Skeletal muscle tissue (tissue), 4 donors: ENCODE measurements around the gene PDE3B. TPM values are rescaled to one million over a fixed set of nuclear protein-coding genes. Genes with fewer than 3 reads are reported as not detected.
A peak's percentile ranks its signal among the peaks of the same experiment; 100 is the strongest.

ENCODE experiments used
- H3K27ac ChIP-seq: one replicate; pipeline ENCODE4 v1.7.0; 2013; ENCODE audit warnings: mild to moderate bottlenecking, low read depth, low read length, inconsistent platforms
- H3K27me3 ChIP-seq, 3 donors: one replicate each; pipeline ENCODE4 v1.7.0; 2013; ENCODE audit warnings: low read length in 3 of 3; ENCODE audit not compliant: control insufficient read depth in 3 of 3, insufficient read depth in 3 of 3
- H3K36me3 ChIP-seq, 3 donors: one replicate each; pipeline ENCODE4 v1.7.0; 2013; ENCODE audit warnings: low read length in 3 of 3; ENCODE audit not compliant: control insufficient read depth in 3 of 3, insufficient read depth in 3 of 3
- H3K4me1 ChIP-seq, 3 donors: one replicate each; pipeline ENCODE4 v1.7.0; 2013; ENCODE audit warnings: low read length in 3 of 3, mild to moderate bottlenecking in 3 of 3; ENCODE audit not compliant: control insufficient read depth in 3 of 3, insufficient read depth in 3 of 3
- H3K4me3 ChIP-seq, 3 donors: one replicate each; pipeline ENCODE4 v1.7.0; 2013; ENCODE audit warnings: low read length in 3 of 3
- H3K9ac ChIP-seq, 3 donors: one replicate each; pipeline ENCODE4 v1.7.0; 2013; ENCODE audit warnings: low read length in 3 of 3, mild to moderate bottlenecking in 3 of 3, moderate library complexity in 2 of 3, low read depth in 1 of 3
- H3K9me3 ChIP-seq, 3 donors: one replicate each; pipeline ENCODE4 v1.7.0; 2013; ENCODE audit warnings: low read length in 3 of 3; ENCODE audit not compliant: control insufficient read depth in 3 of 3
- total RNA-seq: library from RNA; depleted of rRNA; stranded (reverse); fragments of >200 nt; gene quantifications from one replicate; pipeline ENCODE4 v1.2.3, GENCODE V29; 2014
- donor health status: Osteomylitis.

PDE3B gene
- total RNA-seq, 1 donor from 2014 or later, result 5.2 TPM

- Histone ChIP-seq H3K4me3 (no peak overlapping the region), H3K9me3 (no peaks in the 10 kb centered on the region), H3K36me3 (no peaks in the 10 kb centered on the region), H3K4me1 (no peaks in the 10 kb centered on the region), H3K27ac (no peak overlapping the region), H3K9ac (no peak overlapping the region), H3K27me3 (peaks cover 0 to 2% (median 0%) of the 10 kb centered on the region in 3 donors)
Measured at GRCh38 chr11:14637868-14638409, 5.7 kb upstream of the PDE3B start.

- no peak overlapping the region for H3K27ac ChIP-seq
- H3K4me1 ChIP-seq, result no peaks in the 10 kb centered on the region
- no peak overlapping the region for H3K9ac ChIP-seq
- H3K36me3 ChIP-seq, result no peaks in the 10 kb centered on the region
- peaks cover 0 to 2% (median 0%) of the 10 kb centered on the region in 3 donors for H3K27me3 ChIP-seq
- H3K9me3 ChIP-seq, result no peaks in the 10 kb centered on the region
- H3K4me3 ChIP-seq, result no peak overlapping the region
Measured at GRCh38 chr11:14638561-14638960, 5.0 kb upstream of the PDE3B start.

GRCh38 chr11:14641801-14642200, 1.8 kb upstream of the PDE3B start:
- H3K9ac ChIP-seq, result no peak overlapping the region
- H3K27ac ChIP-seq, result no peak overlapping the region
- H3K4me1 ChIP-seq, result peaks cover 5 to 7% (median 6%) of the 10 kb centered on the region in 3 donors
- H3K9me3 ChIP-seq, result no peaks in the 10 kb centered on the region
- no peaks in the 10 kb centered on the region for H3K36me3 ChIP-seq
- peaks cover 12 to 16% (median 13%) of the 10 kb centered on the region in 3 donors for H3K27me3 ChIP-seq
- no peak overlapping the region for H3K4me3 ChIP-seq

GRCh38 chr11:14642453-14642852, 1.2 kb upstream of the PDE3B start:
- Histone ChIP-seq H3K27ac (no peak overlapping the region), H3K36me3 (no peaks in the 10 kb centered on the region), H3K4me1 (peaks cover 5 to 7% (median 6%) of the 10 kb centered on the region in 3 donors), H3K27me3 (peaks cover 13 to 14% (median 13%) of the 10 kb centered on the region in 3 donors), H3K9ac (no peak overlapping the region), H3K9me3 (no peaks in the 10 kb centered on the region), H3K4me3 (no peak overlapping the region)

- Histone ChIP-seq H3K4me3 (peak overlapping the region; percentile 55 to 77 (median 75)), H3K36me3 (no peaks in the 10 kb centered on the region), H3K27ac (no peak overlapping the region), H3K9me3 (no peaks in the 10 kb centered on the region), H3K27me3 (peaks cover 13 to 14% (median 13%) of the 10 kb centered on the region in 3 donors), H3K9ac (peak overlapping the region in 1 of 3 donors; percentile 68), H3K4me1 (peaks cover 5 to 7% (median 6%) of the 10 kb centered on the region in 3 donors)
Measured at GRCh38 chr11:14642873-14643696, 519 bp upstream of the PDE3B start.

GRCh38 chr11:14644226-14645014, 816 bp downstream of the PDE3B start:
- Histone ChIP-seq H3K9ac (peak overlapping the region; percentile 38 to 68 (median 45)), H3K36me3 (no peaks in the 10 kb centered on the region), H3K27ac (no peak overlapping the region)

GRCh38 chr11:14645015-14645912, 1.7 kb downstream of the PDE3B start:
- Histone ChIP-seq H3K36me3 (no peaks in the 10 kb centered on the region), H3K4me3 (peak overlapping the region; percentile 75 to 77 (median 77)), H3K4me1 (peaks cover 5 to 7% (median 6%) of the 10 kb centered on the region in 3 donors), H3K27ac (no peak overlapping the region), H3K9ac (peak overlapping the region in 2 of 3 donors; percentile 45 to 68), H3K27me3 (peaks cover 13 to 14% (median 13%) of the 10 kb centered on the region in 3 donors), H3K9me3 (no peaks in the 10 kb centered on the region)

More at GRCh38 chr11:14644226-14645014, 816 bp downstream of the PDE3B start:
- H3K27me3 ChIP-seq, result peaks cover 13 to 14% (median 13%) of the 10 kb centered on the region in 3 donors
- peaks cover 5 to 7% (median 6%) of the 10 kb centered on the region in 3 donors for H3K4me1 ChIP-seq
- H3K9me3 ChIP-seq, result no peaks in the 10 kb centered on the region
- peak overlapping the region; percentile 75 to 77 (median 77) for H3K4me3 ChIP-seq

- Histone ChIP-seq H3K9me3 (no peaks in the 10 kb centered on the region), H3K4me3 (no peak overlapping the region), H3K36me3 (no peaks in the 10 kb centered on the region), H3K4me1 (peaks cover 5 to 7% (median 6%) of the 10 kb centered on the region in 3 donors), H3K27me3 (peaks cover 13 to 14% (median 13%) of the 10 kb centered on the region in 3 donors), H3K27ac (no peak overlapping the region), H3K9ac (no peak overlapping the region)
Measured at GRCh38 chr11:14645985-14646900, 2.6 kb downstream of the PDE3B start.
